PC-3 (cell line): ENCODE results near the gene SEC16A.

Experiments used
- CTCF ChIP-seq: fragments of 300-600 bp; sonication (generic); conservative IDR thresholded peaks from 2 replicates; pipeline ENCODE4 v1.5.1; 2017; ENCODE audit warnings: antibody characterized with exemption, low read depth, mild to moderate bottlenecking, low read length
- EZH2phosphoT487 ChIP-seq: fragments of 300-600 bp; sonication (generic); IDR thresholded peaks from 2 replicates; pipeline ENCODE4 v1.6.1; 2018; ENCODE audit warnings: mild to moderate bottlenecking, antibody characterized with exemption, low read length, borderline replicate concordance

GRCh38 chr9:136528716-136529341, 46.0 kb upstream of the SEC16A start:
- no peak for TF ChIP-seq CTCF
- no peak for TF ChIP-seq EZH2phosphoT487
